SK-N-SH treated with all-trans-retinoic acid at 6 μM for 48 hours (cell line): ENCODE results near the gene APOL3.

Experiments used
- CSDC2 ChIP-seq: fragments of 250-450 bp; sonication (Bioruptor Pico); IDR thresholded peaks from 2 replicates; pipeline ENCODE4 v1.5.0; 2020; ENCODE audit warnings: mild to moderate bottlenecking, moderate library complexity
- GLIS3 ChIP-seq: fragments of 250-450 bp; sonication (Bioruptor Pico); IDR thresholded peaks from 2 replicates; pipeline ENCODE4 v1.5.0; 2020; ENCODE audit warnings: mild to moderate bottlenecking, moderate library complexity
- OSR1 ChIP-seq: fragments of 250-450 bp; sonication (Bioruptor Pico); IDR thresholded peaks from 2 replicates; pipeline ENCODE4 v1.8.0; 2022; ENCODE audit warnings: moderate library complexity, mild to moderate bottlenecking, inconsistent platforms
- RARB ChIP-seq: fragments of 250-450 bp; sonication (Bioruptor Pico); IDR thresholded peaks from 2 replicates; pipeline ENCODE4 v1.8.0; 2021; ENCODE audit warnings: mild to moderate bottlenecking, moderate library complexity
- TCF4 ChIP-seq: fragments of 250-450 bp; sonication (Bioruptor Pico); IDR thresholded peaks from 2 replicates; pipeline ENCODE4 v1.8.0; 2021; ENCODE audit warnings: mild to moderate bottlenecking, moderate library complexity, borderline replicate concordance
- ZFP3 ChIP-seq: fragments of 250-450 bp; sonication (Bioruptor Pico); IDR thresholded peaks from 2 replicates; pipeline ENCODE4 v1.5.0; 2020; ENCODE audit warnings: mild to moderate bottlenecking, moderate library complexity
- ZFP30 ChIP-seq: fragments of 450-650 bp; formaldehyde crosslinking; IDR thresholded peaks from 2 replicates; pipeline ENCODE4 v1.5.0; 2022; ENCODE audit warnings: mild to moderate bottlenecking, moderate library complexity
- TF ChIP-seq, protein P1 (sequence below): fragments of 250-450 bp; sonication (Bioruptor Pico); IDR thresholded peaks from 2 replicates; pipeline ENCODE4 v1.5.1; 2020; ENCODE audit warnings: low read depth, mild to moderate bottlenecking, moderate library complexity
- TF ChIP-seq, protein P2 (sequence below): fragments of 250-450 bp; sonication (Bioruptor Pico); IDR thresholded peaks from 2 replicates; pipeline ENCODE4 v1.5.1; 2021; ENCODE audit warnings: mild to moderate bottlenecking, moderate library complexity
- TF ChIP-seq, protein P3 (sequence below): fragments of 250-450 bp; sonication (Bioruptor Pico); IDR thresholded peaks from 2 replicates; pipeline ENCODE4 v1.5.0; 2020; ENCODE audit warnings: mild to moderate bottlenecking, moderate library complexity

DNA sequence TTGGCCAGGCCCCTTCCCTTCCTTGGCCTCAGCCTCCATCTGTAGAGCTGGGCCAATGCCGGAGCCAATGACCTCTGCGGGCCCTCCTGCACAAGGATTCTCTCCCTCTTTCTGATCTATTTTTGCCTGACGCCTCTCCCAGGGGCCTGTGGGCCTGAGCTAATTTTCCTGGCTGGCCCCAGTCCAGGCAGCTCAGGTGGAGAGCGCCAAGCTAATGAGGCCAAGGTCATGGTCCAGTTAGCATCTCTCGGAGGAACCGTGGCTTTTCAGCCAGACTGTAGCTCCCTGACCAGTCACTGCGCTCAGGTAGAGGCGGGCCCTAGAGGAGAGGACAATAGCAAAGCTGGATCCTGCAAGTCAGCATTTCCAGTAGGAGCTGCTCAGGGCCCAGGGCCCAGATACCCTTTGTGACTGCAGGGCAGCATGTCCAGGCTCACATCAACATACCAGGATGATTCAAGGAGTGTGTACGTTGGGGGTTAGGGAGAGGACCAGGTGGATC lies 43.5 kb downstream of the APOL3 start:
- TF ChIP-seq OSR1 (no peak), ZFP3 (CRISPR knock-in tag) (no peak), ZFP30 (no peak), TCF4 (CRISPR knock-in tag) (no peak), GLIS3 (no peak), RARB (CRISPR knock-in tag) (no peak), CSDC2 (CRISPR knock-in tag) (no peak)
- TF ChIP-seq, protein P1, sequence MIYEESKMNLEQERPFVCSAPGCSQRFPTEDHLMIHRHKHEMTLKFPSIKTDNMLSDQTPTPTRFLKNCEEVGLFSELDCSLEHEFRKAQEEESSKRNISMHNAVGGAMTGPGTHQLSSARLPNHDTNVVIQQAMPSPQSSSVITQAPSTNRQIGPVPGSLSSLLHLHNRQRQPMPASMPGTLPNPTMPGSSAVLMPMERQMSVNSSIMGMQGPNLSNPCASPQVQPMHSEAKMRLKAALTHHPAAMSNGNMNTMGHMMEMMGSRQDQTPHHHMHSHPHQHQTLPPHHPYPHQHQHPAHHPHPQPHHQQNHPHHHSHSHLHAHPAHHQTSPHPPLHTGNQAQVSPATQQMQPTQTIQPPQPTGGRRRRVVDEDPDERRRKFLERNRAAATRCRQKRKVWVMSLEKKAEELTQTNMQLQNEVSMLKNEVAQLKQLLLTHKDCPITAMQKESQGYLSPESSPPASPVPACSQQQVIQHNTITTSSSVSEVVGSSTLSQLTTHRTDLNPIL (CRISPR knock-in tag) = no peak
- TF ChIP-seq, protein P2, sequence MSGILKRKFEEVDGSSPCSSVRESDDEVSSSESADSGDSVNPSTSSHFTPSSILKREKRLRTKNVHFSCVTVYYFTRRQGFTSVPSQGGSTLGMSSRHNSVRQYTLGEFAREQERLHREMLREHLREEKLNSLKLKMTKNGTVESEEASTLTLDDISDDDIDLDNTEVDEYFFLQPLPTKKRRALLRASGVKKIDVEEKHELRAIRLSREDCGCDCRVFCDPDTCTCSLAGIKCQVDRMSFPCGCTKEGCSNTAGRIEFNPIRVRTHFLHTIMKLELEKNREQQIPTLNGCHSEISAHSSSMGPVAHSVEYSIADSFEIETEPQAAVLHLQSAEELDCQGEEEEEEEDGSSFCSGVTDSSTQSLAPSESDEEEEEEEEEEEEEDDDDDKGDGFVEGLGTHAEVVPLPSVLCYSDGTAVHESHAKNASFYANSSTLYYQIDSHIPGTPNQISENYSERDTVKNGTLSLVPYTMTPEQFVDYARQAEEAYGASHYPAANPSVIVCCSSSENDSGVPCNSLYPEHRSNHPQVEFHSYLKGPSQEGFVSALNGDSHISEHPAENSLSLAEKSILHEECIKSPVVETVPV (CRISPR knock-in tag) = no peak
- TF ChIP-seq, protein P3, sequence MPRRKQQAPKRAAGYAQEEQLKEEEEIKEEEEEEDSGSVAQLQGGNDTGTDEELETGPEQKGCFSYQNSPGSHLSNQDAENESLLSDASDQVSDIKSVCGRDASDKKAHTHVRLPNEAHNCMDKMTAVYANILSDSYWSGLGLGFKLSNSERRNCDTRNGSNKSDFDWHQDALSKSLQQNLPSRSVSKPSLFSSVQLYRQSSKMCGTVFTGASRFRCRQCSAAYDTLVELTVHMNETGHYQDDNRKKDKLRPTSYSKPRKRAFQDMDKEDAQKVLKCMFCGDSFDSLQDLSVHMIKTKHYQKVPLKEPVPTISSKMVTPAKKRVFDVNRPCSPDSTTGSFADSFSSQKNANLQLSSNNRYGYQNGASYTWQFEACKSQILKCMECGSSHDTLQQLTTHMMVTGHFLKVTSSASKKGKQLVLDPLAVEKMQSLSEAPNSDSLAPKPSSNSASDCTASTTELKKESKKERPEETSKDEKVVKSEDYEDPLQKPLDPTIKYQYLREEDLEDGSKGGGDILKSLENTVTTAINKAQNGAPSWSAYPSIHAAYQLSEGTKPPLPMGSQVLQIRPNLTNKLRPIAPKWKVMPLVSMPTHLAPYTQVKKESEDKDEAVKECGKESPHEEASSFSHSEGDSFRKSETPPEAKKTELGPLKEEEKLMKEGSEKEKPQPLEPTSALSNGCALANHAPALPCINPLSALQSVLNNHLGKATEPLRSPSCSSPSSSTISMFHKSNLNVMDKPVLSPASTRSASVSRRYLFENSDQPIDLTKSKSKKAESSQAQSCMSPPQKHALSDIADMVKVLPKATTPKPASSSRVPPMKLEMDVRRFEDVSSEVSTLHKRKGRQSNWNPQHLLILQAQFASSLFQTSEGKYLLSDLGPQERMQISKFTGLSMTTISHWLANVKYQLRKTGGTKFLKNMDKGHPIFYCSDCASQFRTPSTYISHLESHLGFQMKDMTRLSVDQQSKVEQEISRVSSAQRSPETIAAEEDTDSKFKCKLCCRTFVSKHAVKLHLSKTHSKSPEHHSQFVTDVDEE = no peak
